ENCODE data around the gene LMCD1. TPM values are rescaled to one million over a fixed set of nuclear protein-coding genes. Genes with fewer than 3 reads are reported as not detected.

Gene LMCD1
- polyA plus RNA-seq, 4 donors: 28.6 to 32.4 (median 30.7) TPM

GRCh38 chr3:8556473-8556869 lies 54.8 kb downstream of the LMCD1 start:
- DNase-seq (ENCODE audit: low read depth in 4 of 4, low spot score in 2 of 4): no peak

- no peak for DNase-seq (ENCODE audit: low read depth in 4 of 4, low spot score in 2 of 4)
Observed at GRCh38 chr3:8557298-8557697, 55.7 kb downstream of the LMCD1 start.

DNA sequence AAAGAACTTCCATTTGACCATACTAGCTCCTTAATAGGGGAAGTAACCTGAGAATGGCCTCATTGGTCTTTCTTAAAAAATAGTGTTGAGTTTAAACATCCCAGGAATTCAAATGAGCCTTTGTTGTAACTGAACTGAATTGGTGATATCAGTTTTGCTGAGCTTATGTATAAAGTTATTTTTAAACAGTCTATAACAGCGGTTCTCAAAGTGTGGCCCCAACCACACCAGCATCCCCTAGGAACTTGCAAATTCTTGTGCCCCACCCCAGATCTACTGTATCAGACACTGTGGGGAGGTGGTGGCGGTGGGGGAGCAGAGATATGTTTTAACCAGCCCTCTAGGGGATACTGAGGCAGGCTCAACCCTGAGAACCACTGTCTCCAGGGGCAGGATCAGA lies 57.0 kb downstream of the LMCD1 start:
- DNase-seq (ENCODE audit: low read depth in 4 of 4, low spot score in 2 of 4): no peak

DNA sequence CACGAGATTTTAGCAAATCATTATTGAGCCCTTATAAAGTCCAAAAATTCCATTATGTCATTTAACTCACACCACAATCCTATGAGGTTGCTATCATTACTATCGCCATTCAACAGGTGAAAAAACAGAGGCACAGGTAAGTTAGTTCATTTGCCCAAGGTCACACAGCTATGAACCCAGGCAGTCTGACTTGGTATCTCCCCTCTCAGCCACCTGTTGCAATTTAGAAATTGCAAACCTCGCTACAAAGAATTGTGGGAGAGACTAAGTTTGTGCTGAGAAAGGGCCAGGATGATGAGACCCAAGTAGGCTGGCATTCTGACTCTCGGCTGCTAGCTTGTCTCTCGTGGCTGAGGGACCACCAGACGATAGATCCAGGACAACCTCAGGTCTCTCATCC lies 57.7 kb downstream of the LMCD1 start:
- DNase-seq (ENCODE audit: low read depth in 4 of 4, low spot score in 2 of 4): no peak

GRCh38 chr3:8560366-8561007 lies 58.9 kb downstream of the LMCD1 start:
- no peak for DNase-seq (ENCODE audit: low read depth in 4 of 4, low spot score in 2 of 4)

GRCh38 chr3:8561370-8561769 lies 59.7 kb downstream of the LMCD1 start:
- DNase-seq (ENCODE audit: low read depth in 4 of 4, low spot score in 2 of 4): no peak

- DNase-seq (ENCODE audit: low read depth in 4 of 4, low spot score in 2 of 4): no peak
Observed at GRCh38 chr3:8562081-8562595, 60.5 kb downstream of the LMCD1 start.

- DNase-seq (ENCODE audit: low read depth in 4 of 4, low spot score in 2 of 4): no peak
Observed at GRCh38 chr3:8563146-8563545, 61.5 kb downstream of the LMCD1 start.

DNA sequence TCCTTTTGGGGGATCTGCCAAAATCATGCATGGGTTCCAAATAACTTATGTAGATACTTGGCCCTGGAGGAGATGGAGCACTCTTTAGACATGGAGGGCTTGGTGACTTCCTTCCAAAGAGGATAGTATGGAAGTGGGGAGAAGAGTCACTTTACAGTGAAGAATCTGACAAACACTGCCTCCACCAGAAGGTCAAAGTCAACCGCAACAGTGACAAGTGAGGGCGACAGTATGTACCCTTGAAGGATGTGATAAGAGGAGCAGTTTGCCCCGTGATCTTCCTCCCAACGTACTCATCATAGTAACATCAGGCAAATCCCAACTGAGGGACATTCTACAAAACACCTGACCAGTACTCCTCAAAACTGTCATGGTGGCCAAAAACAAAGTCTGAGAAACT lies 62.0 kb downstream of the LMCD1 start:
- no peak for DNase-seq (ENCODE audit: low read depth in 4 of 4, low spot score in 2 of 4)

- no peak for DNase-seq (ENCODE audit: low read depth in 4 of 4, low spot score in 2 of 4)
Observed at GRCh38 chr3:8565376-8565775, 63.8 kb downstream of the LMCD1 start.

DNA sequence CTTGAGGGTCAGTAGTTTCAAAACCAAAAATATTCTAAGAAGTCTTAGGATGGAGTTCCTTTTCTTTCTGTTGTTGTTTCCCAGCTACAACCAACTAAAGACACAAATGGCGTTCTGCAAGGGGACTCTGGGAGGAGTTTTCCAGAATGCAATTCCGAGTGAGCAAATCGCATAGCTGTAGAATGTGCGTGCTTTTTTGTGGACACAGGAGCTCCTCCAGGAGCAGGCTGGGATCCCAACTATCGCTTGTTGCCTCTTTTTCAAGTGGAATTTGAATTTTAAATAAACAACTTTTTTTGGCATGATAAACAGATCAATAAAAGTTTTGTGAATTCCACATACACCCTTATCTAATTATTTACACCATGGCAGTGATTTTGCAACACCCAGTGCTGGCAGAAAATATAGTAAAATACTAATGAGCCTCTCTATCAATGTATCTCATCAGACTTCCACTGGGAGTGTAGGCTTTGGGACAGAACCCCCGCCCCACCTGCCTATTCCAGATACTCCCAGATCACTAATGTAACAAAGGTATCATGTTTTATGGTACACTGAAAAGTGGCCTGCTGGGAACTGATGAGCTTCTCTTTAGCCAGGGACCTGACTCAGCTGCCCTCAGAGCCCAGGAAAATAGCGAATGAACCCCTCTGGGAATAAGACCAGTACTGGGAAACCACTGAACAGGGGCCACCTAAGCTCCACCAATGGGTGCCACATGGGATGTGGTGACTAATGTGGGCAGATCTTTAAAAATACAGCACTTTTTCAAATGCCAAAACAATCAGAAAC lies 66.4 kb downstream of the LMCD1 start:
- DNase-seq (ENCODE audit: low read depth in 4 of 4, low spot score in 2 of 4): no peak

- no peak for DNase-seq (ENCODE audit: low read depth in 4 of 4, low spot score in 2 of 4)
Observed at GRCh38 chr3:8571256-8571655, 69.6 kb downstream of the LMCD1 start.

GRCh38 chr3:8573342-8573926 lies 71.8 kb downstream of the LMCD1 start:
- DNase-seq (ENCODE audit: low read depth in 4 of 4, low spot score in 2 of 4): no peak

GRCh38 chr3:8574040-8574669 lies 72.5 kb downstream of the LMCD1 start:
- DNase-seq (ENCODE audit: low read depth in 4 of 4, low spot score in 2 of 4): no peak

GRCh38 chr3:8574670-8575322 lies 73.2 kb downstream of the LMCD1 start:
- no peak for DNase-seq (ENCODE audit: low read depth in 4 of 4, low spot score in 2 of 4)

- no peak for DNase-seq (ENCODE audit: low read depth in 4 of 4, low spot score in 2 of 4)
Observed at GRCh38 chr3:8575364-8576104, 73.9 kb downstream of the LMCD1 start.

GRCh38 chr3:8576436-8576835 lies 74.8 kb downstream of the LMCD1 start:
- no peak for DNase-seq (ENCODE audit: low read depth in 4 of 4, low spot score in 2 of 4)

DNA sequence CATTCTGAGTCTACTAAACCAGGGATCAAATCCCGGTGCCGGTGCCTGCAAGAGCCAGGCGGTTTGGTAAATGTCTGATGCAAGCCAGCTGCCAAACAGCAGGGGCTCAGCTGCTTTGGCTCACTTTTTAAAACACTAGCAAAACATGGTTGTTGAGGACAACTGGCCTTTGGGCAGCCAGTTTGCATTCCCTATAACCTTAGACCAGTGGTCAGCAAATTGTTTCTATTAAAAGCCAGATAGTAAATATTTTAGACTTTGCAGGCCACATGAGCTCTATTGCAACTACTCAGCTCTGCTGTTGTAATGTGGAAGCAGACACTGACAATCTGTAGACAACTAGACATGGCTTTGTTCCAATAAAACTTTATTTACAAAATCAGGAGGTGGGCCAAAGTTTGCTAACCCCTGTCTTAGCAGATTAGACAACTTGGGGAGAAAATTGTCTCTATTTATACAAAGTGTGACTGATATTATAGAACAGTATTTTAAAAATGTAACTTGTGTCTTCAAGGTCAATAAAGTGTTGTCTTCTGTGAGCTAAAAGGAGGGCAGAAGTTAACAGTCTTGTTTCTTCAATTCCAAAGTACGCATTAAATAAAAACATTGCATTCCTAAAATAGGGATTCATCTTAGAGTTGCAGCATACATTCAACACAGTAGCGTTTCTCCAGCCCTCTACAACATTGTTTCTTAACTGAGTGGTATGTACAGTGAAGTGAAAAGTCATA lies 75.4 kb downstream of the LMCD1 start:
- no peak for DNase-seq (ENCODE audit: low read depth in 4 of 4, low spot score in 2 of 4)

DNA sequence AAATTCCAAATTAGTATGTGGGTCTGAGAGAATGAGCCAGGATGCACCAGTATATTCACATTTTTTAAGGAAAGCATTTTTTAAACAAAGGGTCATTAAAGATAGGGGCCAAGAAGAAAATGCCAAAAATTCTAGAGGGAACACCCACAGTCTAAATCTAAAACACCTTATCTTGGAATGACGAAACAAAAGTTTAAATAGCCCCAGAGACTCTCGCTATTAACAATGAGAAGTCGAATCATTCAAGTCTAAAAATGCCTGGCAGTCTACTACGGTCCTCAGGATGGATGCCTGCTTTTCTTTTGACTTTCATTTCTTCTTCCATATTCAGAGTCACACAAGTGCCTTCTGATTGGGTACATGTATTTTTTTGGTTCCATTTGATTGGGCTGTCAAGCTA lies 76.7 kb downstream of the LMCD1 start:
- no peak for DNase-seq (ENCODE audit: low read depth in 4 of 4, low spot score in 2 of 4)
